Mucosa of rectum (tissue), 2 donors: ENCODE measurements around the gene SEC22C.
"Not testable (repeated sequence)": the region's sequence is repeated elsewhere in the genome, so short reads cannot be mapped to it uniquely, and the experiment has no call there.

ENCODE experiments used
- H3K27ac ChIP-seq, 2 donors: one replicate each; pipeline ENCODE4 v1.7.0; 2013; ENCODE audit warnings: inconsistent platforms in 2 of 2, low read depth in 2 of 2, low read length in 2 of 2
- H3K27me3 ChIP-seq, 2 donors: one replicate each; pipeline ENCODE4 v1.7.0; 2013; ENCODE audit warnings: low read length in 2 of 2; ENCODE audit not compliant: control insufficient read depth in 2 of 2, insufficient read depth in 2 of 2
- H3K36me3 ChIP-seq, 2 donors: one replicate each; pipeline ENCODE4 v1.7.0; 2013; ENCODE audit warnings: low read length in 2 of 2; ENCODE audit not compliant: control insufficient read depth in 2 of 2, insufficient read depth in 2 of 2
- H3K4me1 ChIP-seq, 2 donors: one replicate each; pipeline ENCODE4 v1.7.0; 2013; ENCODE audit warnings: low read length in 2 of 2, mild to moderate bottlenecking in 1 of 2; ENCODE audit not compliant: control insufficient read depth in 2 of 2, insufficient read depth in 2 of 2
- H3K4me3 ChIP-seq, 2 donors: one replicate each; pipeline ENCODE4 v1.7.0; 2013; ENCODE audit warnings: low read length in 2 of 2
- H3K9ac ChIP-seq, 2 donors: one replicate each; pipeline ENCODE4 v1.7.0; 2013; ENCODE audit warnings: low read length in 2 of 2, low read depth in 1 of 2, mild to moderate bottlenecking in 1 of 2
- H3K9me3 ChIP-seq, 2 donors: one replicate each; pipeline ENCODE4 v1.7.0; 2013; ENCODE audit warnings: low read length in 2 of 2; ENCODE audit not compliant: control insufficient read depth in 2 of 2
- donor health status: healthy.
- donor health status: Normal muscosa, but diverticular disease.

Gene SEC22C

GRCh38 chr3:42582474-42583070 is 805 bp upstream of the SEC22C start:
- H3K9ac ChIP-seq = peak overlapping the region; percentile 80
- peak overlapping the region; percentile 82 to 84 for H3K27ac ChIP-seq
- H3K27me3 ChIP-seq = no peaks in the 10 kb centered on the region
- peak overlapping the region; percentile 81 to 85 for H3K4me3 ChIP-seq
- peaks cover 6 to 7% of the 10 kb centered on the region in 2 donors for H3K4me1 ChIP-seq
- no peaks in the 10 kb centered on the region for H3K9me3 ChIP-seq
- H3K36me3 ChIP-seq = peaks cover 0 to 2% of the 10 kb centered on the region in 2 donors

GRCh38 chr3:42581400-42581708 is 413 bp downstream of the SEC22C start:
- Histone ChIP-seq H3K4me3 (peak overlapping the region; percentile 81 to 85), H3K9ac (peak overlapping the region; percentile 80), H3K4me1 (peaks cover 6 to 7% of the 10 kb centered on the region in 2 donors), H3K9me3 (no peaks in the 10 kb centered on the region), H3K27ac (peak overlapping the region; percentile 82 to 84), H3K27me3 (no peaks in the 10 kb centered on the region), H3K36me3 (peaks cover 0 to 2% of the 10 kb centered on the region in 2 donors)

GRCh38 chr3:42579346-42579745 is 2.4 kb downstream of the SEC22C start:
- not testable (repeated sequence) for H3K9me3 ChIP-seq

GRCh38 chr3:42578054-42578453 is 3.7 kb downstream of the SEC22C start:
- Histone ChIP-seq H3K4me1 (peaks cover 6 to 7% of the 10 kb centered on the region in 2 donors), H3K9me3 (no peaks in the 10 kb centered on the region), H3K27ac (no peak overlapping the region), H3K27me3 (no peaks in the 10 kb centered on the region), H3K4me3 (no peak overlapping the region), H3K36me3 (peaks cover 0 to 8% of the 10 kb centered on the region in 2 donors), H3K9ac (no peak overlapping the region)

More at GRCh38 chr3:42579346-42579745, 2.4 kb downstream of the SEC22C start:
- H3K27ac ChIP-seq, H3K27me3 ChIP-seq, H3K9ac ChIP-seq, H3K36me3 ChIP-seq, H3K4me3 ChIP-seq, H3K4me1 ChIP-seq: not testable (repeated sequence)

- no peaks in the 10 kb centered on the region for H3K9me3 ChIP-seq
- no peak overlapping the region for H3K4me3 ChIP-seq
- peaks cover 0 to 8% of the 10 kb centered on the region in 2 donors for H3K36me3 ChIP-seq
- no peaks in the 10 kb centered on the region for H3K4me1 ChIP-seq
- no peaks in the 10 kb centered on the region for H3K27me3 ChIP-seq
- no peak overlapping the region for H3K9ac ChIP-seq
- no peak overlapping the region for H3K27ac ChIP-seq
Observed at GRCh38 chr3:42575137-42575741, 6.5 kb downstream of the SEC22C start.

GRCh38 chr3:42572278-42572677 is 9.5 kb downstream of the SEC22C start:
- Histone ChIP-seq H3K36me3 (peaks cover 0 to 9% of the 10 kb centered on the region in 2 donors), H3K4me3 (no peak overlapping the region), H3K9me3 (no peaks in the 10 kb centered on the region), H3K27ac (no peak overlapping the region), H3K9ac (no peak overlapping the region), H3K4me1 (no peaks in the 10 kb centered on the region), H3K27me3 (no peaks in the 10 kb centered on the region)

- Histone ChIP-seq H3K36me3 (peaks cover 0 to 15% of the 10 kb centered on the region in 2 donors), H3K4me1 (no peaks in the 10 kb centered on the region), H3K9ac (no peak overlapping the region), H3K9me3 (no peaks in the 10 kb centered on the region), H3K4me3 (no peak overlapping the region), H3K27ac (no peak overlapping the region), H3K27me3 (no peaks in the 10 kb centered on the region)
Observed at GRCh38 chr3:42569593-42570142, 12.1 kb downstream of the SEC22C start.

GRCh38 chr3:42562047-42562907 is 19.5 kb downstream of the SEC22C start:
- Histone ChIP-seq H3K27me3 (no peaks in the 10 kb centered on the region), H3K4me1 (no peaks in the 10 kb centered on the region), H3K4me3 (no peak overlapping the region), H3K27ac (no peak overlapping the region), H3K9me3 (no peaks in the 10 kb centered on the region), H3K36me3 (peaks cover 10 to 20% of the 10 kb centered on the region in 2 donors), H3K9ac (no peak overlapping the region)

- no peak overlapping the region for H3K27ac ChIP-seq
- no peak overlapping the region for H3K9ac ChIP-seq
- H3K36me3 ChIP-seq = peaks cover 13 to 20% of the 10 kb centered on the region in 2 donors
- H3K27me3 ChIP-seq = no peaks in the 10 kb centered on the region
- H3K9me3 ChIP-seq = no peaks in the 10 kb centered on the region
- no peaks in the 10 kb centered on the region for H3K4me1 ChIP-seq
- H3K4me3 ChIP-seq = no peak overlapping the region
Observed at GRCh38 chr3:42557854-42558253, 23.9 kb downstream of the SEC22C start.

GRCh38 chr3:42556817-42557216 is 24.9 kb downstream of the SEC22C start:
- H3K9ac ChIP-seq, H3K4me1 ChIP-seq, H3K27ac ChIP-seq, H3K4me3 ChIP-seq, H3K9me3 ChIP-seq, H3K27me3 ChIP-seq: not testable (repeated sequence)
- H3K36me3 ChIP-seq = peaks cover 10 to 22% of the 10 kb centered on the region in 2 donors
